ENCODE data around the gene CD7.

The CD7 gene

GRCh38 chr17:82318772-82319606, 1.6 kb upstream of the CD7 start:
- no peaks in the 10 kb centered on the region for H3K36me3 ChIP-seq (ENCODE audit: control insufficient read depth in 2 of 2, insufficient read depth in 1 of 2, low read length in 2 of 2)
- no peak overlapping the region for H3K4me3 ChIP-seq (ENCODE audit: low read depth, low read length)
- TF ChIP-seq TRIM28 (IDR thresholded peaks at IDR 0.05; ENCODE audit: borderline replicate concordance, low read length) (0 out of 2 replicates have a peak, but pooled peaks have one; percentile 9), ZNF521 (tag by site-specific recombination; IDR thresholded peaks at IDR 0.05) (no peak)
- no peak overlapping the region for H3K27ac ChIP-seq (ENCODE audit: extremely low read depth, low read depth, low read length)
- no peaks in the 10 kb centered on the region for H3K9me3 ChIP-seq (ENCODE audit: control insufficient read depth, insufficient read depth, low read depth, low read length)
- H3K4me1 ChIP-seq (ENCODE audit: control insufficient read depth, insufficient read depth, low read length): no peaks in the 10 kb centered on the region; the same call in 1 of the 2 replicates
- POLR2A ChIA-PET: no interaction called here
- CTCF ChIA-PET: no interaction called here

- CTCF ChIA-PET: interaction anchor here (0.8 kb wide), 1 partner anchor 18 kb away, joined by 3 read pairs; no protein-coding TSS in a partner anchor
- POLR2A ChIA-PET: no interaction called here
- Histone ChIP-seq H3K4me1 (ENCODE audit: control insufficient read depth, insufficient read depth, low read length) (no peaks in the 10 kb centered on the region; the same call in 1 of the 2 replicates), H3K36me3 (ENCODE audit: control insufficient read depth in 2 of 2, insufficient read depth in 1 of 2, low read length in 2 of 2) (no peaks in the 10 kb centered on the region), H3K27ac (ENCODE audit: extremely low read depth, low read depth, low read length) (no peak overlapping the region), H3K9me3 (ENCODE audit: control insufficient read depth, insufficient read depth, low read depth, low read length) (no peaks in the 10 kb centered on the region), H3K4me3 (ENCODE audit: low read depth, low read length) (no peak overlapping the region)
- TF ChIP-seq ZNF16 (tag by site-specific recombination; IDR thresholded peaks at IDR 0.05; ENCODE audit: low read depth) (no peak), HOXA7 (CRISPR knock-in tag; IDR thresholded peaks at IDR 0.05; ENCODE audit: borderline replicate concordance) (no peak), ZNF645 (tag by site-specific recombination; IDR thresholded peaks at IDR 0.05) (no peak), ZFP69B (tag by site-specific recombination; IDR thresholded peaks at IDR 0.05) (no peak), ZNF184 (tag by site-specific recombination; IDR thresholded peaks at IDR 0.05) (no peak), ZNF768 (tag by site-specific recombination; IDR thresholded peaks at IDR 0.05) (no peak), ZNF488 (tag by site-specific recombination; IDR thresholded peaks at IDR 0.05) (no peak), AEBP2 (tag by site-specific recombination; IDR thresholded peaks at IDR 0.05; ENCODE audit: borderline replicate concordance) (no peak), ZSCAN30 (tag by site-specific recombination; IDR thresholded peaks at IDR 0.05) (no peak), ZNF571 (tag by site-specific recombination; IDR thresholded peaks at IDR 0.05) (no peak), HIC1 (tag by site-specific recombination; IDR thresholded peaks at IDR 0.05) (no peak), ZNF747 (tag by site-specific recombination; IDR thresholded peaks at IDR 0.05) (no peak)
These were observed 726 bp upstream of the CD7 start for GRCh38 chr17:82318169-82318498.

Measured in HEK293 (cell line).